GM08714 (cell line): ENCODE results near the gene CELSR1.
"Not testable (repeated sequence)": the region's sequence is repeated elsewhere in the genome, so short reads cannot be mapped to it uniquely, and the experiment has no call there.

Experiments used
- H3K4me3 ChIP-seq: fragments of 200-500 bp; sonication (Bioruptor generic); 2 replicates; pipeline ENCODE4 v1.5.1; 2014; ENCODE audit warnings: mild to moderate bottlenecking, low read length, inconsistent platforms
- ZNF274 ChIP-seq: IDR thresholded peaks from 2 replicates; pipeline ENCODE4 v1.6.1; 2012; ENCODE audit warnings: mild to moderate bottlenecking, low read depth, low read length

CELSR1 gene

DNA sequence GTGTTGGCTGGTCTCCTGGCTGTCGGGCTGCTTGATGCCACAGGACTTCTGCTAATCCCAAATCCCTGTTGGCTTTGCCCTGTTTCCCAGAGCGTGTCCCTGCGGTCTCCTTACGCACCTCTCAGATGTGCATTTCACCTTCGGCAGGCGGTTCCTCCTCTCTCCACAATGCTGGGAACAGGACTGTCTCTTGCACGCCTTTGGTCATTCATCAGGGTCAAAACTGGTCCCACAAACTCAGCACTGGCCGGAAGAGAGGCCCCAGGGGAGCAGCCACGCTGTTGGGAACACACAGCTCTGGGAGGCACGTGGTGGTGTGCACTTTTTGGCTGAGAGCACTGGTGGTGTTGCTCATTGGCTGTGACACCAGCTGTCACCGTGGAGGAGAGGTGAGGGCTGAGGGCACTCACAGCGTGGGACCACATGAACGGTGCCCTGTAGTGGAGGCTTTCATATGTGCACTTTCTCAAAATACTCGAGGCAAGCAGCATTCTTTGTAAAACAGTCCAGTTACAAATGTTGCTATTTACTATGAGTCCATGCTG is 217.2 kb downstream of the CELSR1 start:
- no peak overlapping the region for H3K4me3 ChIP-seq
- TF ChIP-seq ZNF274: no peak

DNA sequence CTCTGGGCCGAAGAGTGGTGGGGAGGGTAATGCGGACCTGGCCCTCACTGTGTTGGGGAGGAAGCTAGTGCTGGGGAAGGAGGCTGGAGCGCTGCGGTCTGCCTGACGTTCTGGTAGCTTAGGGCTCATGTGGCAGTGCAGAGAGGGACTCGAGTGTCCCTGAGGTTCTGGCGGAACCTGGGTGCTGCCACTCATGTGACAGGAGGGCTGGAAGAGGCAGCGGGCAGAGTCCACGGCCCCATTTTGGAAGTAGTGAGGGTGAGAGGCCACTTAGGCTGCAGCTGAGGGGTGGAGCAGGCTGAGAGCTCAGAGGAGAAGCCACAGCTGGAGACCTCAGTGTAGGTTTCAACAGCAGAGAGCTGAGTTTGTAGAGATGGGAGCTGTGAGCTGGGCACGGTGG is 218.1 kb downstream of the CELSR1 start:
- no peak for TF ChIP-seq ZNF274
- no peak overlapping the region for H3K4me3 ChIP-seq

DNA sequence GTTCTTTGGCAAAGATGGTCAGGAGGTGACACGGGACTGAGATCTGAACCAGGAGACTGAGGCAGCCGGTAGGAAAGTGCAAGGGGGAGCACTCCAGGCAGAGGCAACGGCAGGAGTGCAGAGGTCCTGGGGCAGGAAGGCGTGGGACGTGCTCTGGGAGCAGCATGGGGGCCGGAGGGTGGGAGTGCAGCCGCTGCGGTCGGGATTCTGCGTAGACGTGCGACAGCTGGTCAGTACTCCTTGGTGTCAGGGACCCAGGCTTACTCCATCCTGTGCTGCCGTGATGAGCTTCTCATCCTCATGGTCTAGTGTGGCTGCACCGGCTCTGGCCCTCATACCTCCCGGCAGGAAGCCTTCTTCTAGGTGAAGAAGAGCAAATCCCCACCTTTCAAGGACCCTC is 218.8 kb downstream of the CELSR1 start:
- TF ChIP-seq ZNF274: no peak
- no peak overlapping the region for H3K4me3 ChIP-seq

DNA sequence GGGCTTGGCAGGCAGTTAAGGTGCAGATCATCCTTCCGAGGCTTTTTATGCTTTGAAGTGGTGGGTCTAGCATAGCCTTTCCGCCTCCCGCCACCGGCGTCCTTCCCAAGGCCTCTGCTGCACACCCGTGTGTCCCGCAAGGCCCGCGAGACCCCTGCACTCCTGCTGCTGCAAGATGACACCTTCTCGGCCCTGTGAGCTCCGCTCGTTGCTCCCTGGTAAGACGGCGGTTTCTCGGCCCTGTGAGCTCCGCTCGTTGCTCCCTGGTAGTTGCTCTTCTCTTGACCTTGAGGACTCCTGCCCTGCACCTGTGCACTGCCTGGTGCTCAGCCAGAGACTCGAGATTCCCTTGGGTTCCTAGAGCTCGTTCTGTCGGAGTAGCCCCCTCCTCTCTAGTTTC is 219.8 kb downstream of the CELSR1 start:
- H3K4me3 ChIP-seq: no peak overlapping the region
- no peak for TF ChIP-seq ZNF274

DNA sequence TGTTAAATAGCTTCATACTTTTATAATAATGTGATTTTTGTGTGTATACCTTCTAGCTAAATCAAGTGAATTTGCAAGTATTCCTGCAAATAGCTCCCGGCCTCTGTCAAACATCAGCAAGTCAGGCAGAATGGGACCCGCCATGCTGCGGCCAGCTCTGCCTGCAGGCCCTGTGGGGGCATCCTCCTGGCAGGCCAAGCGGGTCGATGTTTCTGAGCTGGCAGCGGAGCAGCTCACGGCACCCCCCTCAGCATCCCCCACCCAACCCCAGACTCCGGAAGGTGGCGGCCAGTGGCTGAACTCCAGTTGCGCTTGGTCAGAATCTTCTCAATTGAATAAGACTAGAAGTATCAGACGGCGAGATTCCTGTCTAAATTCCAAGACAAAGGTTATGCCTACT is 221.4 kb downstream of the CELSR1 start:
- H3K4me3 ChIP-seq: no peak overlapping the region
- TF ChIP-seq ZNF274: no peak

DNA sequence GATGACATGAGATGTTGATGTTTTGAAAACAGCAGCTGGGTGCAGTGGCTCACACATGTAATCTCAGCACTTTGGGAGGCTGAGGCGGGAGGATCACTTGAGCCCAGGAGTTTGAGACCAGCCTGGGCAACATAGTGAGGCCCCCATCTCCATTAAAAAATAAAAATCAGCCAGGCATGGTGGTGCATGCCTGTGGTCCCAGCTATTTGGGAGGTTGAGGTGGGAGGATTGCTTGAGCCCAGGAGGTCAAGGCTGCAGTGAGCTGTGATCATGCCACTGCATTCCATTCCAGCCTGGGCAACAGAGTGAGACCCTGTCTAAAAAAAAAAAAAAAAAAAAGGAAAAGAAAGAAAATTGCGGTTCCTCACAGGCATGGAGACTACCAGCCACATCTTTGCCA is 224.6 kb downstream of the CELSR1 start:
- not testable (repeated sequence) for H3K4me3 ChIP-seq

DNA sequence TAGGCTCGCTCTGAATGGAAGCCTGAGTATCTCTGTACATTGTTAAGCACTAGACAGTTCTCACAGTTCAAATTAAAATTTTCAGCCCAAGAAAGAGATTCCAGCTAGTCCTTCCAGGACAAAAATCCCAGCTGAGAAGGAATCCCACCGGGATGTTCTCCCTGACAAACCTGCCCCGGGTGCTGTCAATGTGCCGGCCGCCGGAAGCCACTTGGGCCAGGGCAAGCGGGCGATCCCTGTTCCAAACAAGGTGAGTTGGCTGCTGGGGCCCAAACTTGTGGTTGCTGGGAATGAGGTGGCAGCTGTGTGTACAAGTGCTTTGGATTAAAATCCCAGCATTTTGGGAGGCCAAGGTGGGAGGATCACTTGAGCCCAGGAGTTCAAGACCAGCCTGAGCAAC is 225.4 kb downstream of the CELSR1 start:
- H3K4me3 ChIP-seq: no peak overlapping the region
- TF ChIP-seq ZNF274: no peak
